ENCODE measurements around the gene NXF1. TPM values are rescaled to one million over a fixed set of nuclear protein-coding genes. Genes with fewer than 3 reads are reported as not detected.
"Not testable (repeated sequence)": the region's sequence is repeated elsewhere in the genome, so short reads cannot be mapped to it uniquely, and the experiment has no call there.

NXF1 gene
- total and polyA plus RNA-seq, 2 of the 8 experiments (the other 6 are each of a cell fraction or from before 2014, with no cell fraction given): 48.1 to 49.8 TPM

DNA sequence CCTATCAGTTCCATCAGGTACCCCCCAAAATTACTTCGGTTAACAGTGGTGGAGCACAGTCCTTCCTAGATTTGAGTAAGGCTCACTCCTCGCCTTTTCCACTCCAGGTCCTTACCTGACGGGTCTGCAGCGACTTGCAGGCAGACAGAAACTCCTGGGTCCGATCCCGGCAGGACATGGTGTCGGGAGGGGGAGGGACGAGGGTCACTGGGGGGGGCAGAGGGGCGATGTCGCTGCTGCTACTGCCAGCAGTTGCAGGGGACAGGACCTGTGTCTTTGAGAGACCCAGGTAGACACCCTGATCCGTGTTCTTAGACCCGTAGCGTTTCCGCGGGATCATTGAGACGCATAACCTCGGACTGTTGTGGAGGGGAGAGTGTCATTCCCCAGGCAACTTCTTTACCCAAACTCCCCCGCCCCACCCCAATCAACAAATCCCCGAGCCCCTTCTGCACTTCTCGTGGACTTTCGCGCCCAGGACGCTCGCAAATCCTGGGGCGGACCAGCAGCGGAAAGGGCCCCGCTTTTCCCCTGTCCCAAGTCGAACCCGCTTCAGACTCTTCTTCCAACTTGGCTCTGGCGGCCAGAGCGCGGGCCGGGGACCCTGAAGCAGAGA is 25.8 kb upstream of the NXF1 start (continued):
- TF ChIP-seq BCL11A (IDR thresholded peaks at IDR 0.05; ENCODE audit: low read depth in 2 of 2, low read length in 2 of 2) (no peak), EGR1 (IDR thresholded peaks at IDR 0.05; ENCODE audit: borderline replicate concordance, low read depth, low read length) (0 out of 2 replicates have a peak, but pooled peaks have one; percentile 12), ATF3 (IDR thresholded peaks at IDR 0.05; ENCODE audit: insufficient read depth, low read depth, low read length) (no peak), EZH2 (IDR thresholded peaks at IDR 0.05; ENCODE audit: low read depth, low read length, severe bottlenecking) (no peak)

GRCh38 chr11:62828130-62828529 is 22.9 kb upstream of the NXF1 start:
- WGBS, 2 experiments (ENCODE audit: extremely low coverage in 1 of 2, insufficient coverage in 1 of 2, insufficient read length in 1 of 2, insufficient replicate concordance in 2 of 2, low coverage in 1 of 2, low lambda C conversion rate in 2 of 2, missing lambda C conversion rate in 1 of 2): 92% methylated on average over 8 of the region's 8 CpGs; no CpG with 5 or more reads in 1 of the 2 experiments
- H2BK5ac ChIP-seq (ENCODE audit: low read depth, low read length); H3K4me3 ChIP-seq (ENCODE audit: extremely low read depth in 1 of 4, insufficient read depth in 2 of 4, low read depth in 3 of 4, low read length in 4 of 4); H3K23me2 ChIP-seq (ENCODE audit: low read depth, low read length); H2BK120ac ChIP-seq (replicated peaks; ENCODE audit: low read depth, low read length); H2AK5ac ChIP-seq (ENCODE audit: low read depth, low read length); H3K27me3 ChIP-seq (replicated peaks in 1 of 4; ENCODE audit: control insufficient read depth in 3 of 4, extremely low read depth in 1 of 4, insufficient read depth in 3 of 4, low read length in 3 of 4); H2AFZ ChIP-seq (ENCODE audit: low read length); H4K91ac ChIP-seq (replicated peaks; ENCODE audit: insufficient read length, low read length); H4K20me1 ChIP-seq (replicated peaks in 1 of 2; ENCODE audit: control insufficient read depth in 1 of 2, insufficient read depth in 2 of 2, low read length in 2 of 2); FAIRE-seq; H3K14ac ChIP-seq (ENCODE audit: insufficient read length); H3K9ac ChIP-seq (replicated peaks in 1 of 4; ENCODE audit: extremely low read depth in 1 of 4, low read depth in 3 of 4, low read length in 3 of 4); H3K9me3 ChIP-seq (ENCODE audit: insufficient read depth in 2 of 2, low read depth in 1 of 2, low read length in 1 of 2); H4K5ac ChIP-seq (ENCODE audit: insufficient read length, low read depth, low read length); H2BK15ac ChIP-seq (ENCODE audit: low read length); H3K56ac ChIP-seq (replicated peaks; ENCODE audit: insufficient read length, low read depth, low read length); H3K4me2 ChIP-seq (ENCODE audit: insufficient read depth in 1 of 2, low read depth in 2 of 2, low read length in 2 of 2); H4K8ac ChIP-seq (ENCODE audit: extremely low read depth, insufficient read depth, low read length); H3K4ac ChIP-seq (replicated peaks; ENCODE audit: insufficient read length, low read depth, low read length); H2BK12ac ChIP-seq (ENCODE audit: low read depth, low read length); H2BK20ac ChIP-seq (ENCODE audit: low read length); H3K27ac ChIP-seq (ENCODE audit: low read depth, low read length); DNase-seq (ENCODE audit: low read depth in 1 of 2, low spot score in 2 of 2); H3K79me1 ChIP-seq (ENCODE audit: low read depth, low read length); H3K18ac ChIP-seq (ENCODE audit: extremely low read depth, low read length); H3K23ac ChIP-seq (ENCODE audit: insufficient read length): not testable (repeated sequence)
- peaks cover 0 to 10% (median under 1%) of the 10 kb centered on the region in 4 experiments; a peak in 1 of 7 replicates for H3K4me1 ChIP-seq (replicated peaks in 1 of 4; ENCODE audit: control insufficient read depth in 3 of 4, insufficient read depth in 4 of 4, low read length in 3 of 4)
- peaks cover 14 to 34% (median 28%) of the 10 kb centered on the region in 4 experiments for H3K36me3 ChIP-seq (ENCODE audit: control insufficient read depth in 2 of 4, insufficient read depth in 4 of 4, low read length in 3 of 4)
- peaks cover 7 to 19% of the 10 kb centered on the region in 2 experiments; a peak in 3 of 4 replicates for H3K79me2 ChIP-seq (ENCODE audit: control insufficient read depth in 1 of 2, insufficient read depth in 2 of 2, low read length in 2 of 2)
- CTCF ChIA-PET (ENCODE audit: partially characterized antibody): interaction anchor here (0.8 to 2.5 kb wide), 6 partner anchors 12 to 56 kb away, joined by 3 to 9 read pairs (median 4); partner anchors contain the start of gene TMEM179B
- POLR2A ChIA-PET (ENCODE audit: partially characterized antibody): interaction anchor here (1.0 to 13.8 kb wide), 12 partner anchors 9 to 84 kb away, joined by 3 to 398 read pairs (median 11); partner anchors contain the start of genes NXF1, SLC3A2, TMEM223 and WDR74

Data from H1 (cell line).